Uterus (tissue), 4 donors: ENCODE data around the gene SLC22A23. TPM values are rescaled to one million over a fixed set of nuclear protein-coding genes. Genes with fewer than 3 reads are reported as not detected.

ENCODE experiments used
- DNase-seq, 2 donors: peaks; one replicate each; pipeline ENCODE4 v3.0.0-alpha.2; 2019 to 2020
- H3K27ac ChIP-seq, 2 donors: fragments of 200-600 bp; sonication (generic); 1 replicate in 1 of 2; 2 replicates in 1 of 2; pipeline ENCODE4 v1.5.1; 2016 to 2018
- H3K27me3 ChIP-seq, 2 donors: fragments of 200-600 bp; sonication (generic); one replicate each; pipeline ENCODE4 v1.5.1; 2018 to 2019; ENCODE audit warnings: control low read depth in 1 of 2
- H3K36me3 ChIP-seq, 2 donors: fragments of 200-600 bp; sonication (generic); one replicate each; pipeline ENCODE4 v1.5.1; 2019; ENCODE audit warnings: control low read depth in 1 of 2
- H3K4me1 ChIP-seq, 2 donors: fragments of 200-600 bp; sonication (generic); one replicate each; pipeline ENCODE4 v1.5.1; 2018 to 2019; ENCODE audit warnings: control low read depth in 1 of 2
- H3K4me3 ChIP-seq, 2 donors: fragments of 200-600 bp; sonication (generic); 1 replicate in 1 of 2; 2 replicates in 1 of 2; pipeline ENCODE4 v1.5.1; 2018 to 2019; ENCODE audit warnings: mild to moderate bottlenecking in 1 of 2
- H3K9me3 ChIP-seq, 2 donors: fragments of 200-600 bp; sonication (generic); one replicate each; pipeline ENCODE4 v1.5.1; 2019; ENCODE audit warnings: control low read depth in 1 of 2
- CTCF ChIP-seq, 4 experiments: fragments of 200-600 bp in 2 of 4; fragments of 450-650 bp in 2 of 4; sonication (generic) in 2 of 4; IDR thresholded peaks; one replicate each; pipeline ENCODE4 v1.5.1; 2016 to 2019; ENCODE audit warnings: antibody characterized with exemption in 4 of 4, mild to moderate bottlenecking in 2 of 4, moderate library complexity in 1 of 4
- POLR2A ChIP-seq, 2 donors: fragments of 450-650 bp; IDR thresholded peaks; one replicate each; pipeline ENCODE4 v1.6.1; 2016; ENCODE audit warnings: antibody characterized with exemption in 2 of 2, mild to moderate bottlenecking in 1 of 2, moderate library complexity in 1 of 2
- intact Hi-C: fragments of 100-400 bp; cut with DNase I; formaldehyde crosslinking; loops from one replicate; pipeline ENCODE4 v1.15.1; 2023; ENCODE audit warnings: low total_unique reads
- total RNA-seq, 4 donors: library from RNA; depleted of rRNA in 3 of 4; stranded (reverse); fragments of >200 nt in 3 of 4; gene quantifications; one replicate each; pipeline versions ENCODE4 v1.1.0 to v1.2.4, GENCODE V29; 2014 to 2023
- donor health status: DM: yes; HTN: yes; CAD: no.

SLC22A23 gene
- total RNA-seq, 4 donors from 2014 or later = 5.4 to 27.6 (median 9.7) TPM

GRCh38 chr6:3403238-3404173 is 53.3 kb downstream of the SLC22A23 start:
- peak overlapping the region; percentile 53 to 56 for H3K27ac ChIP-seq
- no peak for TF ChIP-seq POLR2A (IDR thresholded peaks at IDR 0.05)
- TF ChIP-seq CTCF (IDR thresholded peaks at IDR 0.05) = no peak
- no peaks in the 10 kb centered on the region for H3K9me3 ChIP-seq
- peak; percentile 31 to 51 for DNase-seq
- H3K4me1 ChIP-seq = peaks cover 0 to 8% of the 10 kb centered on the region in 2 donors
- no peak overlapping the region for H3K4me3 ChIP-seq
- H3K27me3 ChIP-seq = no peaks in the 10 kb centered on the region
- intact Hi-C loops = no loop called here
- no peaks in the 10 kb centered on the region for H3K36me3 ChIP-seq

DNA sequence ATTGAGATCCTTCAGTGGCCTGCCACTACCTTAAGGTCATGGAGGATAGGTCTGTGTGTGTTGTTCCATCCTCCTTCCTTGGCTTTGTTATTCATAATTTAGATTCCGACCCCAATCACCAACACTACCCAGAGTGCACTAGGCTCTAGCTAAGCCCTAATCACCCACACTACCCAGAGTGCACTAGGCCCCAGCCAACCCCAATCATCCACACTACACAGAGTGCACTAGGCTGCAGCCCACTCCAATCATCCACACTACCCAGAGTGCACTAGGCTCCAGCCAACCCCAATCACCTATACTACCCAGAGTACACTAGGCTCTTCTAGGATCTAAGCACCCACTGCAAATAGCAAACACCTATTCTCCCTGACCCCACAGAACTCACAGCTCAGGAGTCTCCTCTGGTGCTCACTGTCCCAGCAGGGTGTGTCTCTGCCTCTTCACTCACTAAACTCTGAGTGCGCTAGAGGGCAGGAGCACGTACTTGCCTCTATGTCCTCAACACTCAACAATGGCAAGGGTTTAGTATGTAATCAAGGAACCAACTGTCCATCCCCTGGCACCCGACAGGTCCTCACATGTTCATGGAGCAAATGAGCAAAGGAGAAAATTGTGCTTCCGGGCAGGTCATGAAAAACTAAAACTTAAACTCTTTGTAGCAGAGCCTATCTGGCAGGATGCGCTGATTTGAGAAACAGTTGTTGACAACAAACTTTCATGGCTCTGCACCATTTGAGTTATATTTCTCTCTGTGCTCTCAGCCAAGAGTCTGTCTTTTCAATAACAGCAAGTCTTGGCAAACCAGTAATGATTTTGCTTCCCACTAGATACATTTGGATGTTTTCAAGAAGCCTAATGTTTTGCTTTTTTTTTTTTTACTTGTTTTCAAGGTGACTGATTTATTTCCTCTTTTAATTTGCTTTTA is 54.3 kb downstream of the SLC22A23 start:
- peaks cover 0 to 8% of the 10 kb centered on the region in 2 donors for H3K4me1 ChIP-seq
- intact Hi-C loops = no loop called here

GRCh38 chr6:3400162-3400561 is 56.7 kb downstream of the SLC22A23 start:
- no peaks in the 10 kb centered on the region for H3K9me3 ChIP-seq
- H3K27ac ChIP-seq = no peak overlapping the region
- TF ChIP-seq CTCF (IDR thresholded peaks at IDR 0.05) = no peak
- no peak for TF ChIP-seq POLR2A (IDR thresholded peaks at IDR 0.05)
- DNase-seq = no peak
- H3K4me1 ChIP-seq = peaks cover 0 to 8% of the 10 kb centered on the region in 2 donors
- H3K36me3 ChIP-seq = no peaks in the 10 kb centered on the region
- H3K4me3 ChIP-seq = no peak overlapping the region
- H3K27me3 ChIP-seq = no peaks in the 10 kb centered on the region
- intact Hi-C loops = no loop called here

More for the DNA sequence above, 54.3 kb downstream of the SLC22A23 start:
- peak in 1 of 2 donors; percentile 51 for DNase-seq
- Histone ChIP-seq H3K4me3 (no peak overlapping the region), H3K27ac (peak overlapping the region; percentile 53 to 56), H3K36me3 (no peaks in the 10 kb centered on the region), H3K9me3 (no peaks in the 10 kb centered on the region), H3K27me3 (no peaks in the 10 kb centered on the region)
- TF ChIP-seq CTCF (IDR thresholded peaks at IDR 0.05) (no peak), POLR2A (IDR thresholded peaks at IDR 0.05) (no peak)

GRCh38 chr6:3398755-3399696 is 57.8 kb downstream of the SLC22A23 start:
- H3K36me3 ChIP-seq = no peaks in the 10 kb centered on the region
- peaks cover 0 to 8% of the 10 kb centered on the region in 2 donors for H3K4me1 ChIP-seq
- no peak for TF ChIP-seq POLR2A (IDR thresholded peaks at IDR 0.05)
- no peak for TF ChIP-seq CTCF (IDR thresholded peaks at IDR 0.05)
- no peak overlapping the region for H3K4me3 ChIP-seq
- DNase-seq = no peak
- no peaks in the 10 kb centered on the region for H3K9me3 ChIP-seq
- intact Hi-C loops = no loop called here
- H3K27ac ChIP-seq = peak overlapping the region in 1 of 2 donors; percentile 60
- no peaks in the 10 kb centered on the region for H3K27me3 ChIP-seq
